GM12878 (cell line): ENCODE results near the gene MAP4K1. TPM values are rescaled to one million over a fixed set of nuclear protein-coding genes. Genes with fewer than 3 reads are reported as not detected.
A peak's percentile ranks its signal among the peaks of the same experiment; 100 is the strongest.

Experiments used
- ASH2L ChIP-seq: fragments of 300-600, 200-600 bp; sonication (generic); IDR thresholded peaks from 2 replicates; pipeline ENCODE4 v1.6.1; 2017; ENCODE audit warnings: low read depth, mild to moderate bottlenecking, borderline replicate concordance
- CREB1 ChIP-seq: IDR thresholded peaks from 2 replicates; pipeline ENCODE4 v1.6.1; 2012; ENCODE audit warnings: low read depth, mild to moderate bottlenecking, inconsistent platforms
- GATAD2B ChIP-seq: fragments of 450-650 bp; conservative IDR thresholded peaks from 2 replicates; pipeline ENCODE4 v1.6.1; 2017; ENCODE audit warnings: low read depth, mild to moderate bottlenecking, moderate library complexity
- HSF1 ChIP-seq: fragments of 150-350 bp; IDR thresholded peaks from 2 replicates; pipeline ENCODE4 v1.6.1; 2014; ENCODE audit warnings: mild to moderate bottlenecking, low read depth, low read length
- KAT2A ChIP-seq: conservative IDR thresholded peaks from 2 replicates; pipeline ENCODE4 v1.6.1; 2011; ENCODE audit warnings: low read depth, low read length; ENCODE audit not compliant: control insufficient read depth
- MLLT1 ChIP-seq: fragments of 450-650 bp; IDR thresholded peaks from 2 replicates; pipeline ENCODE4 v1.6.1; 2016; ENCODE audit warnings: mild to moderate bottlenecking
- MYC ChIP-seq: IDR thresholded peaks from 2 replicates; pipeline ENCODE4 v1.6.1; 2011; ENCODE audit warnings: mild to moderate bottlenecking, low read length, moderate library complexity, inconsistent platforms; ENCODE audit not compliant: insufficient read depth, insufficient replicate concordance, insufficient read length, severe bottlenecking
- NKRF ChIP-seq: fragments of 450-650 bp; conservative IDR thresholded peaks from 2 replicates; pipeline ENCODE4 v1.6.1; 2017; ENCODE audit warnings: mild to moderate bottlenecking, moderate library complexity
- PAX8 ChIP-seq: fragments of 450-650 bp; IDR thresholded peaks from 2 replicates; pipeline ENCODE4 v1.6.1; 2017; ENCODE audit warnings: mild to moderate bottlenecking, moderate library complexity
- POLR2AphosphoS2 ChIP-seq: IDR thresholded peaks from 2 replicates; pipeline ENCODE4 v1.6.1; 2011; ENCODE audit warnings: low read depth, mild to moderate bottlenecking, low read length, improper control_type of control experiment, moderate library complexity
- RFX5 ChIP-seq: IDR thresholded peaks from 2 replicates; pipeline ENCODE4 v1.6.1; 2011; ENCODE audit warnings: low read depth, low read length, improper control_type of control experiment
- TARDBP ChIP-seq: IDR thresholded peaks from 2 replicates; pipeline ENCODE4 v1.6.1; 2016; ENCODE audit warnings: borderline replicate concordance
- ZBED1 ChIP-seq: IDR thresholded peaks from 2 replicates; pipeline ENCODE4 v1.6.1; 2016; ENCODE audit warnings: borderline replicate concordance
- ZNF207 ChIP-seq: fragments of 450-650 bp; IDR thresholded peaks from 2 replicates; pipeline ENCODE4 v1.6.1; 2014; ENCODE audit warnings: antibody characterized with exemption, mild to moderate bottlenecking, borderline replicate concordance
- polyA plus RNA-seq, 11 experiments: library from polyadenylated mRNA; depleted of rRNA in 4 of 11; unstranded in 6 of 11; stranded (reverse) in 5 of 11; fragments of >200 nt; fragmentation: Nextera tagmentation in 4 of 11; fragmentation: Illumina TruSeq in 1 of 11; extraction: Ambion mirVana in 4 of 11; extraction: Trizol in 1 of 11; gene quantifications; 1 replicate in 1 of 11; 2 replicates in 10 of 11; pipeline versions ENCODE4 v1.2.1 to v1.2.3, GENCODE V29; 2011 to 2016; ENCODE audit warnings: inconsistent platforms in 2 of 11, missing spikeins in 2 of 11, low read depth in 1 of 11
- total RNA-seq, 4 experiments: library from RNA; depleted of rRNA in 3 of 4; stranded (reverse); fragments of >200 nt in 3 of 4; fragmentation: Illumina TruSeq in 1 of 4; extraction: Trizol in 1 of 4; gene quantifications; 2 replicates each; pipeline versions ENCODE4 v1.2.1 to v1.2.3, GENCODE V29; 2013 to 2021
- TF ChIP-seq, protein P1 (sequence below): IDR thresholded peaks from 2 replicates; pipeline ENCODE4 v1.6.1; 2012; ENCODE audit warnings: low read length, inconsistent platforms
- TF ChIP-seq, protein P2 (sequence below): IDR thresholded peaks from 2 replicates; pipeline ENCODE4 v1.6.1; 2011; ENCODE audit warnings: low read depth, low read length, improper control_type of control experiment, borderline replicate concordance

The MAP4K1 gene
- total and polyA plus RNA-seq, 10 of the 15 experiments (the other 5 are each of a cell fraction or from before 2014, with no cell fraction given) = 39.2 to 306 (median 140) TPM

- TF ChIP-seq HSF1 (no peak), ZNF207 (no peak), PAX8 (no peak), GATAD2B (peak; percentile 77), KAT2A (no peak), TARDBP (no peak), CREB1 (no peak), ZBED1 (no peak), RFX5 (no peak), NKRF (no peak), ASH2L (no peak), POLR2AphosphoS2 (no peak), MLLT1 (peak; percentile 87), MYC (peak; percentile 22)
- TF ChIP-seq, protein P1, sequence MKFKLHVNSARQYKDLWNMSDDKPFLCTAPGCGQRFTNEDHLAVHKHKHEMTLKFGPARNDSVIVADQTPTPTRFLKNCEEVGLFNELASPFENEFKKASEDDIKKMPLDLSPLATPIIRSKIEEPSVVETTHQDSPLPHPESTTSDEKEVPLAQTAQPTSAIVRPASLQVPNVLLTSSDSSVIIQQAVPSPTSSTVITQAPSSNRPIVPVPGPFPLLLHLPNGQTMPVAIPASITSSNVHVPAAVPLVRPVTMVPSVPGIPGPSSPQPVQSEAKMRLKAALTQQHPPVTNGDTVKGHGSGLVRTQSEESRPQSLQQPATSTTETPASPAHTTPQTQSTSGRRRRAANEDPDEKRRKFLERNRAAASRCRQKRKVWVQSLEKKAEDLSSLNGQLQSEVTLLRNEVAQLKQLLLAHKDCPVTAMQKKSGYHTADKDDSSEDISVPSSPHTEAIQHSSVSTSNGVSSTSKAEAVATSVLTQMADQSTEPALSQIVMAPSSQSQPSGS = no peak; the same call in 1 of the 2 replicates
- TF ChIP-seq, protein P2, sequence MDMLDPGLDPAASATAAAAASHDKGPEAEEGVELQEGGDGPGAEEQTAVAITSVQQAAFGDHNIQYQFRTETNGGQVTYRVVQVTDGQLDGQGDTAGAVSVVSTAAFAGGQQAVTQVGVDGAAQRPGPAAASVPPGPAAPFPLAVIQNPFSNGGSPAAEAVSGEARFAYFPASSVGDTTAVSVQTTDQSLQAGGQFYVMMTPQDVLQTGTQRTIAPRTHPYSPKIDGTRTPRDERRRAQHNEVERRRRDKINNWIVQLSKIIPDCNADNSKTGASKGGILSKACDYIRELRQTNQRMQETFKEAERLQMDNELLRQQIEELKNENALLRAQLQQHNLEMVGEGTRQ = no peak
Observed at GRCh38 chr19:38583219-38583984, 34.4 kb downstream of the MAP4K1 start (continued).
